ENCODE results near the gene SDHB.
A peak's percentile ranks its signal among the peaks of the same experiment; 100 is the strongest.

SDHB gene

GRCh38 chr1:17053685-17054410, at the start of gene SDHB:
SDHB (minus strand) TSS chr1:17054032; CDS start chr1:17054019, 13 bp downstream.
- DNase-seq (ENCODE audit: low read depth, low spot score) = peak; percentile 97

- DNase-seq (ENCODE audit: low read depth, low spot score) = no peak
Observed at GRCh38 chr1:17102232-17102631, 48.4 kb upstream of the SDHB start.

GRCh38 chr1:17101261-17101660, 47.4 kb upstream of the SDHB start:
- no peak for DNase-seq (ENCODE audit: low read depth, low spot score)

- DNase-seq (ENCODE audit: low read depth, low spot score) = no peak
Observed at GRCh38 chr1:17099616-17100340, 45.9 kb upstream of the SDHB start.

- no peak for DNase-seq (ENCODE audit: low read depth, low spot score)
Observed at GRCh38 chr1:17098446-17099317, 44.9 kb upstream of the SDHB start.

- no peak for DNase-seq (ENCODE audit: low read depth, low spot score)
Observed at GRCh38 chr1:17097787-17098186, 44.0 kb upstream of the SDHB start.

GRCh38 chr1:17097147-17097546, 43.3 kb upstream of the SDHB start:
- DNase-seq (ENCODE audit: low read depth, low spot score) = no peak

GRCh38 chr1:17096584-17096983, 42.8 kb upstream of the SDHB start:
- no peak for DNase-seq (ENCODE audit: low read depth, low spot score)

GRCh38 chr1:17095141-17095540, 41.3 kb upstream of the SDHB start:
- DNase-seq (ENCODE audit: low read depth, low spot score) = no peak

- DNase-seq (ENCODE audit: low read depth, low spot score) = no peak
Observed at GRCh38 chr1:17094664-17095063, 40.8 kb upstream of the SDHB start.

GRCh38 chr1:17093822-17094393, 40.1 kb upstream of the SDHB start:
- DNase-seq (ENCODE audit: low read depth, low spot score) = no peak

GRCh38 chr1:17091252-17091651, 37.4 kb upstream of the SDHB start:
- DNase-seq (ENCODE audit: low read depth, low spot score) = no peak

GRCh38 chr1:17089506-17089905, 35.7 kb upstream of the SDHB start:
- DNase-seq (ENCODE audit: low read depth, low spot score) = no peak

GRCh38 chr1:17086751-17087150, 32.9 kb upstream of the SDHB start:
- no peak for DNase-seq (ENCODE audit: low read depth, low spot score)

- DNase-seq (ENCODE audit: low read depth, low spot score) = no peak
Observed at GRCh38 chr1:17084787-17085186, 31.0 kb upstream of the SDHB start.

- no peak for DNase-seq (ENCODE audit: low read depth, low spot score)
Observed at GRCh38 chr1:17082761-17083160, 28.9 kb upstream of the SDHB start.

- no peak for DNase-seq (ENCODE audit: low read depth, low spot score)
Observed at GRCh38 chr1:17081439-17081838, 27.6 kb upstream of the SDHB start.

GRCh38 chr1:17080880-17081279, 27.0 kb upstream of the SDHB start:
- no peak for DNase-seq (ENCODE audit: low read depth, low spot score)

- DNase-seq (ENCODE audit: low read depth, low spot score) = no peak
Observed at GRCh38 chr1:17080085-17080759, 26.4 kb upstream of the SDHB start.

GRCh38 chr1:17078991-17079868, 25.4 kb upstream of the SDHB start:
- no peak for DNase-seq (ENCODE audit: low read depth, low spot score)

Measured in brain pericyte (primary cell).